Sciatic nerve (tissue), 2 donors: ENCODE measurements around the gene BSG. TPM values are rescaled to one million over a fixed set of nuclear protein-coding genes. Genes with fewer than 3 reads are reported as not detected.

Experiments used
- ATAC-seq: fragments of 200-7000 bp; cut with Tn5 transposase; one replicate; pipeline ENCODE4 v1.9.1; 2020; ENCODE audit warnings: mild to moderate bottlenecking, moderate library complexity
- DNase-seq: peaks from one replicate; pipeline ENCODE4 v3.0.0-alpha.2; 2020; ENCODE audit warnings: low spot score
- intact Hi-C: fragments of 100-400 bp; cut with DNase I; formaldehyde crosslinking; loops from one replicate; pipeline ENCODE4 v1.14.2; 2022
- total RNA-seq: library from RNA; stranded (reverse); fragmentation: NEBNext Ultra II Directional; extraction: Animal tissue kit (Norgen Biotek cat#: 25700); gene quantifications from one replicate; pipeline ENCODE4 v1.2.1, GENCODE V29; 2021
- donor health status: DM: no; HTN: no; CAD: no.
- donor health status: DM: no; HTN: no; CAD: no.

The BSG gene
- total RNA-seq, 1 donor from 2014 or later = 246 TPM

- ATAC-seq (no peak), DNase-seq (no peak)
- intact Hi-C loops = no loop called here
Observed at GRCh38 chr19:567296-567900, 5.0 kb upstream of the BSG start.

- intact Hi-C loops = no loop called here
- no peak for ATAC-seq
- no peak for DNase-seq
Observed at GRCh38 chr19:570251-570686, 2.1 kb upstream of the BSG start.

- ATAC-seq (no peak), DNase-seq (no peak)
- intact Hi-C loops = no loop called here
Observed at GRCh38 chr19:570937-571565, 1.3 kb upstream of the BSG start.

GRCh38 chr19:571566-571974 lies 826 bp upstream of the BSG start:
- no peak for DNase-seq
- ATAC-seq = peak; percentile 23
- intact Hi-C loops = no loop called here

GRCh38 chr19:572743-573518 lies 535 bp downstream of the BSG start:
- intact Hi-C loops = no loop called here
- ATAC-seq = peak; percentile 20
- peak; percentile 84 for DNase-seq

- no peak for DNase-seq
- no peak for ATAC-seq
- intact Hi-C loops = no loop called here
Observed at GRCh38 chr19:573519-573825, 1.1 kb downstream of the BSG start.

GRCh38 chr19:574658-575526 lies 2.5 kb downstream of the BSG start:
- intact Hi-C loops = no loop called here

GRCh38 chr19:575527-576506 lies 3.4 kb downstream of the BSG start:
- ATAC-seq (no peak), DNase-seq (no peak)
- intact Hi-C loops = no loop called here

More at GRCh38 chr19:574658-575526, 2.5 kb downstream of the BSG start:
- DNase-seq = peak; percentile 51
- ATAC-seq = no peak

- intact Hi-C loops = no loop called here
Observed at GRCh38 chr19:576768-577438, 4.5 kb downstream of the BSG start.

GRCh38 chr19:577439-578392 lies 5.3 kb downstream of the BSG start:
- ATAC-seq = no peak
- DNase-seq = no peak
- intact Hi-C loops = no loop called here

More at GRCh38 chr19:576768-577438, 4.5 kb downstream of the BSG start:
- no peak for DNase-seq
- no peak for ATAC-seq

GRCh38 chr19:579111-579841 lies 6.9 kb downstream of the BSG start:
- ATAC-seq (no peak), DNase-seq (no peak)
- intact Hi-C loops = no loop called here

- intact Hi-C loops = no loop called here
- DNase-seq (no peak), ATAC-seq (no peak)
Observed at GRCh38 chr19:579842-580155, 7.4 kb downstream of the BSG start.

GRCh38 chr19:580274-580835 lies 8.0 kb downstream of the BSG start:
- no peak for DNase-seq
- ATAC-seq = no peak
- intact Hi-C loops = no loop called here

- ATAC-seq (no peak), DNase-seq (no peak)
- intact Hi-C loops = no loop called here
Observed at GRCh38 chr19:581399-582111, 9.2 kb downstream of the BSG start.

GRCh38 chr19:582497-583197 lies 10.3 kb downstream of the BSG start:
- no peak for ATAC-seq
- intact Hi-C loops = no loop called here
- DNase-seq = no peak
